ENCODE results near the gene FOXL3.

FOXL3 gene

GRCh38 chr7:259191-259505 lies 30.8 kb upstream of the FOXL3 start:
- no peak for TF ChIP-seq REST (IDR thresholded peaks at IDR 0.05; ENCODE audit: insufficient read depth in 1 of 2, low read depth in 2 of 2, low read length in 2 of 2)
- TF ChIP-seq TAF1 (IDR thresholded peaks at IDR 0.05; ENCODE audit: borderline replicate concordance, insufficient read depth, low read length), result no peak
- TF ChIP-seq FOXP2 (optimal IDR thresholded peaks at IDR 0.05; ENCODE audit: borderline replicate concordance, extremely low read depth, extremely low read length, insufficient read depth), result no peak
- TF ChIP-seq POLR2AphosphoS5 (IDR thresholded peaks at IDR 0.05; ENCODE audit: low read depth, low read length), result no peak
- no peak for TF ChIP-seq SIN3A (IDR thresholded peaks at IDR 0.05; ENCODE audit: borderline replicate concordance, insufficient read depth, low read length)

GRCh38 chr7:259751-260405 lies 30.1 kb upstream of the FOXL3 start:
- no peak for TF ChIP-seq TAF1 (IDR thresholded peaks at IDR 0.05; ENCODE audit: borderline replicate concordance, insufficient read depth, low read length)
- no peak for TF ChIP-seq REST (IDR thresholded peaks at IDR 0.05; ENCODE audit: insufficient read depth in 1 of 2, low read depth in 2 of 2, low read length in 2 of 2)
- no peak for TF ChIP-seq SIN3A (IDR thresholded peaks at IDR 0.05; ENCODE audit: borderline replicate concordance, insufficient read depth, low read length)
- TF ChIP-seq POLR2AphosphoS5 (IDR thresholded peaks at IDR 0.05; ENCODE audit: low read depth, low read length), result no peak
- TF ChIP-seq FOXP2 (optimal IDR thresholded peaks at IDR 0.05; ENCODE audit: borderline replicate concordance, extremely low read depth, extremely low read length, insufficient read depth), result no peak

- TF ChIP-seq TAF1 (IDR thresholded peaks at IDR 0.05; ENCODE audit: borderline replicate concordance, insufficient read depth, low read length) (no peak), POLR2AphosphoS5 (IDR thresholded peaks at IDR 0.05; ENCODE audit: low read depth, low read length) (no peak), SIN3A (IDR thresholded peaks at IDR 0.05; ENCODE audit: borderline replicate concordance, insufficient read depth, low read length) (no peak), FOXP2 (optimal IDR thresholded peaks at IDR 0.05; ENCODE audit: borderline replicate concordance, extremely low read depth, extremely low read length, insufficient read depth) (no peak), REST (IDR thresholded peaks at IDR 0.05; ENCODE audit: insufficient read depth in 1 of 2, low read depth in 2 of 2, low read length in 2 of 2) (no peak)
These were observed 29.3 kb upstream of the FOXL3 start for GRCh38 chr7:260441-261281.

GRCh38 chr7:261341-262250 lies 28.4 kb upstream of the FOXL3 start:
- TF ChIP-seq SIN3A (IDR thresholded peaks at IDR 0.05; ENCODE audit: borderline replicate concordance, insufficient read depth, low read length), result no peak
- no peak for TF ChIP-seq FOXP2 (optimal IDR thresholded peaks at IDR 0.05; ENCODE audit: borderline replicate concordance, extremely low read depth, extremely low read length, insufficient read depth)
- no peak for TF ChIP-seq REST (IDR thresholded peaks at IDR 0.05; ENCODE audit: insufficient read depth in 1 of 2, low read depth in 2 of 2, low read length in 2 of 2)
- no peak for TF ChIP-seq POLR2AphosphoS5 (IDR thresholded peaks at IDR 0.05; ENCODE audit: low read depth, low read length)
- no peak for TF ChIP-seq TAF1 (IDR thresholded peaks at IDR 0.05; ENCODE audit: borderline replicate concordance, insufficient read depth, low read length)
